ENCODE data around the gene ZBTB17.

DNA sequence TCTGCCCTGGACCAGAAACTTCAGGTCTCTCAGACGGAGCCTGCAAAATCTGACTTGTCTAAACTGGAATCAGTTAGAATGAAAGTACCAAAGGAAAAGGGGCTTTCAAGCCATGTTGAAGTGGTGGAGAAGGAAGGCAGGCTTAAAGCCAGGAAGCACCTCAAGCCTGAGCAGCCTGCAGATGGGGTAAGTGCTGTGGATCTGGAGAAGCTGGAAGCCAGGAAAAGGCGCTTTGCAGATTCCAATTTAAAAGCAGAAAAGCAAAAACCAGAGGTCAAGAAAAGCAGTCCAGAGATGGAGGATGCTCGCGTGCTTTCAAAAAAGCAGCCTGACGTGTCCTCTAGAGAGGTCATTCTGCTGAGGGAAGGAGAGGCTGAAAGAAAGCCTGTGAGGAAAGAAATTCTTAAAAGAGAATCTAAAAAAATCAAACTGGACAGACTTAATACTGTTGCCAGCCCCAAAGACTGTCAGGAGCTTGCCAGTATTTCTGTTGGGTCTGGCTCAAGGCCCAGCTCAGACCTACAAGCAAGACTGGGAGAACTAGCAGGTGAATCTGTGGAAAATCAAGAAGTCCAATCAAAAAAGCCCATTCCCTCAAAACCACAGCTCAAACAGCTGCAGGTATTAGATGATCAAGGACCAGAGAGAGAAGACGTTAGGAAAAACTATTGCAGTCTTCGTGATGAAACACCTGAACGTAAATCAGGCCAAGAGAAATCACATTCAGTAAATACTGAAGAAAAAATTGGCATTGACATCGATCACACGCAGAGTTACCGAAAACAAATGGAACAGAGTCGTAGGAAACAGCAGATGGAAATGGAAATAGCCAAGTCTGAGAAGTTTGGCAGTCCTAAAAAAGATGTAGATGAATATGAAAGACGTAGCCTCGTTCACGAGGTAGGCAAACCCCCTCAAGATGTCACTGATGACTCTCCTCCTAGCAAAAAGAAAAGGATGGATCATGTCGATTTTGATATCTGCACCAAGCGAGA, 46.6 kb downstream of the ZBTB17 start:
- TF ChIP-seq, protein P1, sequence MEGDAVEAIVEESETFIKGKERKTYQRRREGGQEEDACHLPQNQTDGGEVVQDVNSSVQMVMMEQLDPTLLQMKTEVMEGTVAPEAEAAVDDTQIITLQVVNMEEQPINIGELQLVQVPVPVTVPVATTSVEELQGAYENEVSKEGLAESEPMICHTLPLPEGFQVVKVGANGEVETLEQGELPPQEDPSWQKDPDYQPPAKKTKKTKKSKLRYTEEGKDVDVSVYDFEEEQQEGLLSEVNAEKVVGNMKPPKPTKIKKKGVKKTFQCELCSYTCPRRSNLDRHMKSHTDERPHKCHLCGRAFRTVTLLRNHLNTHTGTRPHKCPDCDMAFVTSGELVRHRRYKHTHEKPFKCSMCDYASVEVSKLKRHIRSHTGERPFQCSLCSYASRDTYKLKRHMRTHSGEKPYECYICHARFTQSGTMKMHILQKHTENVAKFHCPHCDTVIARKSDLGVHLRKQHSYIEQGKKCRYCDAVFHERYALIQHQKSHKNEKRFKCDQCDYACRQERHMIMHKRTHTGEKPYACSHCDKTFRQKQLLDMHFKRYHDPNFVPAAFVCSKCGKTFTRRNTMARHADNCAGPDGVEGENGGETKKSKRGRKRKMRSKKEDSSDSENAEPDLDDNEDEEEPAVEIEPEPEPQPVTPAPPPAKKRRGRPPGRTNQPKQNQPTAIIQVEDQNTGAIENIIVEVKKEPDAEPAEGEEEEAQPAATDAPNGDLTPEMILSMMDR (conservative IDR thresholded peaks at IDR 0.05) = no peak
- no peak for TF ChIP-seq ZFX (IDR thresholded peaks at IDR 0.05)

Measured in C4-2B (cell line).